ENCODE results near the gene FAIM2. TPM values are rescaled to one million over a fixed set of nuclear protein-coding genes. Genes with fewer than 3 reads are reported as not detected.

FAIM2 gene
- total and polyA plus RNA-seq, 9 of the 15 experiments (the other 6 are each of a cell fraction or from before 2014, with no cell fraction given) = 0.01 to 0.10 TPM; not detected in 7

DNA sequence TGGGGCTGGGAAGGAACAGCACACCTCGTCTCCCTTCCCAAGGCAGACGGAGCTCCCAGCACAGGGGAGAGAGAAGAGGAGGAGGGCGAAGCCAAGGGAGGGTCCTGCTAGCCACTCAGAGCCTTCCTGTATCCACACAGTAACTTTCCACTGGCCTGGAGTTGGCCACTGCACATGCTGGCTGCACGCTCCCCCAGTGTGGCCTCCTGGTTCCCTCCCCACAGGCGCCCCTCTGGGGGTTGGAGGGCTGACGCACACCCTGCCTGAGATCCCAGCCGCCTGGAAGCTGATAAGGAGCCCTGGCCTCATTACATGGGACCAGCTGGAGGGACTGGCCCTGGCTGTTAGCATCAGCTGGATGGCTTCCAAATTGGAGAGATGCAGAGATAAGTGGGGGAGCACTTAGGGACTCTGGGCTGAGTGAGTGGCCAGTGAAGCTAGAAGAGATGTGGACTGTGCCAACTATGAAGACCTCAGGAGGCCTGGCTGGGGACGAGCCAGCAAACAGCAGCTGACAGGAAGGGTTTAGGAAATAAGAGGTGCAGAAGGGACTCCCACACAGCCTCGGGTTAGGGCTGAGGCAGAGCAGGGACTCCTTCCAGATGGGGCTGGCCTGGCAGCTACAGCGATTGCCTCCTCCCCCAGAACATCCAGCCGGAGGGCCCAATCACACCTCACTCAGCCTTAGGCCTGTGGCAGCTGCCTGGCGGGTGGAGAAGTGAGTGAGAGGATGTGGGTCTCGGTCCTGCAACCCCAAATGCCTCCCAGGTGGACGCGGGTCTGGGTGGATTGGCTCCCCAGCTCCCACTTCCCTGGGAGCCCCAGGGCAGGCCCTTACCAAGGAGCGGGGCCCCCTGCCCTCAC lies 34.5 kb downstream of the FAIM2 start (continued):
- TF ChIP-seq RBM39 (optimal IDR thresholded peaks at IDR 0.05; ENCODE audit: low read depth, low read length) (peak; percentile 67), MTA1 (IDR thresholded peaks at IDR 0.05; ENCODE audit: borderline replicate concordance) (peak; percentile 90), EP300 (IDR thresholded peaks at IDR 0.05; ENCODE audit: low read length) (peak; percentile 94), MYC (IDR thresholded peaks at IDR 0.05; ENCODE audit: low read depth, low read length) (peak; percentile 93), MYC (CRISPR knock-in tag; IDR thresholded peaks at IDR 0.05; ENCODE audit: borderline replicate concordance, low read depth) (no peak; the same call in 1 of the 2 replicates), POLR2AphosphoS2 (IDR thresholded peaks at IDR 0.05; ENCODE audit: low read length) (no peak)
- TF ChIP-seq, protein P1, sequence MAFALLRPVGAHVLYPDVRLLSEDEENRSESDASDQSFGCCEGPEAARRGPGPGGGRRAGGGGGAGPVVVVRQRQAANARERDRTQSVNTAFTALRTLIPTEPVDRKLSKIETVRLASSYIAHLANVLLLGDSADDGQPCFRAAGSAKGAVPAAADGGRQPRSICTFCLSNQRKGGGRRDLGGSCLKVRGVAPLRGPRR (CRISPR knock-in tag; IDR thresholded peaks at IDR 0.05) = 0 out of 2 replicates have a peak, but pooled peaks have one; percentile 40
- TF ChIP-seq, protein P2, sequence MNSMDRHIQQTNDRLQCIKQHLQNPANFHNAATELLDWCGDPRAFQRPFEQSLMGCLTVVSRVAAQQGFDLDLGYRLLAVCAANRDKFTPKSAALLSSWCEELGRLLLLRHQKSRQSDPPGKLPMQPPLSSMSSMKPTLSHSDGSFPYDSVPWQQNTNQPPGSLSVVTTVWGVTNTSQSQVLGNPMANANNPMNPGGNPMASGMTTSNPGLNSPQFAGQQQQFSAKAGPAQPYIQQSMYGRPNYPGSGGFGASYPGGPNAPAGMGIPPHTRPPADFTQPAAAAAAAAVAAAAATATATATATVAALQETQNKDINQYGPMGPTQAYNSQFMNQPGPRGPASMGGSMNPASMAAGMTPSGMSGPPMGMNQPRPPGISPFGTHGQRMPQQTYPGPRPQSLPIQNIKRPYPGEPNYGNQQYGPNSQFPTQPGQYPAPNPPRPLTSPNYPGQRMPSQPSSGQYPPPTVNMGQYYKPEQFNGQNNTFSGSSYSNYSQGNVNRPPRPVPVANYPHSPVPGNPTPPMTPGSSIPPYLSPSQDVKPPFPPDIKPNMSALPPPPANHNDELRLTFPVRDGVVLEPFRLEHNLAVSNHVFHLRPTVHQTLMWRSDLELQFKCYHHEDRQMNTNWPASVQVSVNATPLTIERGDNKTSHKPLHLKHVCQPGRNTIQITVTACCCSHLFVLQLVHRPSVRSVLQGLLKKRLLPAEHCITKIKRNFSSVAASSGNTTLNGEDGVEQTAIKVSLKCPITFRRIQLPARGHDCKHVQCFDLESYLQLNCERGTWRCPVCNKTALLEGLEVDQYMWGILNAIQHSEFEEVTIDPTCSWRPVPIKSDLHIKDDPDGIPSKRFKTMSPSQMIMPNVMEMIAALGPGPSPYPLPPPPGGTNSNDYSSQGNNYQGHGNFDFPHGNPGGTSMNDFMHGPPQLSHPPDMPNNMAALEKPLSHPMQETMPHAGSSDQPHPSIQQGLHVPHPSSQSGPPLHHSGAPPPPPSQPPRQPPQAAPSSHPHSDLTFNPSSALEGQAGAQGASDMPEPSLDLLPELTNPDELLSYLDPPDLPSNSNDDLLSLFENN (IDR thresholded peaks at IDR 0.05; ENCODE audit: low read depth in 2 of 2, low read length in 2 of 2) = peak in 1 of 2 experiments; percentile 91; a peak in 2 of 4 replicates
- TF ChIP-seq, protein P3, sequence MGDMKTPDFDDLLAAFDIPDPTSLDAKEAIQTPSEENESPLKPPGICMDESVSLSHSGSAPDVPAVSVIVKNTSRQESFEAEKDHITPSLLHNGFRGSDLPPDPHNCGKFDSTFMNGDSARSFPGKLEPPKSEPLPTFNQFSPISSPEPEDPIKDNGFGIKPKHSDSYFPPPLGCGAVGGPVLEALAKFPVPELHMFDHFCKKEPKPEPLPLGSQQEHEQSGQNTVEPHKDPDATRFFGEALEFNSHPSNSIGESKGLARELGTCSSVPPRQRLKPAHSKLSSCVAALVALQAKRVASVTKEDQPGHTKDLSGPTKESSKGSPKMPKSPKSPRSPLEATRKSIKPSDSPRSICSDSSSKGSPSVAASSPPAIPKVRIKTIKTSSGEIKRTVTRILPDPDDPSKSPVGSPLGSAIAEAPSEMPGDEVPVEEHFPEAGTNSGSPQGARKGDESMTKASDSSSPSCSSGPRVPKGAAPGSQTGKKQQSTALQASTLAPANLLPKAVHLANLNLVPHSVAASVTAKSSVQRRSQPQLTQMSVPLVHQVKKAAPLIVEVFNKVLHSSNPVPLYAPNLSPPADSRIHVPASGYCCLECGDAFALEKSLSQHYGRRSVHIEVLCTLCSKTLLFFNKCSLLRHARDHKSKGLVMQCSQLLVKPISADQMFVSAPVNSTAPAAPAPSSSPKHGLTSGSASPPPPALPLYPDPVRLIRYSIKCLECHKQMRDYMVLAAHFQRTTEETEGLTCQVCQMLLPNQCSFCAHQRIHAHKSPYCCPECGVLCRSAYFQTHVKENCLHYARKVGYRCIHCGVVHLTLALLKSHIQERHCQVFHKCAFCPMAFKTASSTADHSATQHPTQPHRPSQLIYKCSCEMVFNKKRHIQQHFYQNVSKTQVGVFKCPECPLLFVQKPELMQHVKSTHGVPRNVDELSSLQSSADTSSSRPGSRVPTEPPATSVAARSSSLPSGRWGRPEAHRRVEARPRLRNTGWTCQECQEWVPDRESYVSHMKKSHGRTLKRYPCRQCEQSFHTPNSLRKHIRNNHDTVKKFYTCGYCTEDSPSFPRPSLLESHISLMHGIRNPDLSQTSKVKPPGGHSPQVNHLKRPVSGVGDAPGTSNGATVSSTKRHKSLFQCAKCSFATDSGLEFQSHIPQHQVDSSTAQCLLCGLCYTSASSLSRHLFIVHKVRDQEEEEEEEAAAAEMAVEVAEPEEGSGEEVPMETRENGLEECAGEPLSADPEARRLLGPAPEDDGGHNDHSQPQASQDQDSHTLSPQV (IDR thresholded peaks at IDR 0.05) = peak; percentile 92
- TF ChIP-seq, protein P4, sequence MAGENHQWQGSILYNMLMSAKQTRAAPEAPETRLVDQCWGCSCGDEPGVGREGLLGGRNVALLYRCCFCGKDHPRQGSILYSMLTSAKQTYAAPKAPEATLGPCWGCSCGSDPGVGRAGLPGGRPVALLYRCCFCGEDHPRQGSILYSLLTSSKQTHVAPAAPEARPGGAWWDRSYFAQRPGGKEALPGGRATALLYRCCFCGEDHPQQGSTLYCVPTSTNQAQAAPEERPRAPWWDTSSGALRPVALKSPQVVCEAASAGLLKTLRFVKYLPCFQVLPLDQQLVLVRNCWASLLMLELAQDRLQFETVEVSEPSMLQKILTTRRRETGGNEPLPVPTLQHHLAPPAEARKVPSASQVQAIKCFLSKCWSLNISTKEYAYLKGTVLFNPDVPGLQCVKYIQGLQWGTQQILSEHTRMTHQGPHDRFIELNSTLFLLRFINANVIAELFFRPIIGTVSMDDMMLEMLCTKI (IDR thresholded peaks at IDR 0.05; ENCODE audit: partially characterized antibody) = no peak
